ENCODE data around the gene SUMO3.

DNA sequence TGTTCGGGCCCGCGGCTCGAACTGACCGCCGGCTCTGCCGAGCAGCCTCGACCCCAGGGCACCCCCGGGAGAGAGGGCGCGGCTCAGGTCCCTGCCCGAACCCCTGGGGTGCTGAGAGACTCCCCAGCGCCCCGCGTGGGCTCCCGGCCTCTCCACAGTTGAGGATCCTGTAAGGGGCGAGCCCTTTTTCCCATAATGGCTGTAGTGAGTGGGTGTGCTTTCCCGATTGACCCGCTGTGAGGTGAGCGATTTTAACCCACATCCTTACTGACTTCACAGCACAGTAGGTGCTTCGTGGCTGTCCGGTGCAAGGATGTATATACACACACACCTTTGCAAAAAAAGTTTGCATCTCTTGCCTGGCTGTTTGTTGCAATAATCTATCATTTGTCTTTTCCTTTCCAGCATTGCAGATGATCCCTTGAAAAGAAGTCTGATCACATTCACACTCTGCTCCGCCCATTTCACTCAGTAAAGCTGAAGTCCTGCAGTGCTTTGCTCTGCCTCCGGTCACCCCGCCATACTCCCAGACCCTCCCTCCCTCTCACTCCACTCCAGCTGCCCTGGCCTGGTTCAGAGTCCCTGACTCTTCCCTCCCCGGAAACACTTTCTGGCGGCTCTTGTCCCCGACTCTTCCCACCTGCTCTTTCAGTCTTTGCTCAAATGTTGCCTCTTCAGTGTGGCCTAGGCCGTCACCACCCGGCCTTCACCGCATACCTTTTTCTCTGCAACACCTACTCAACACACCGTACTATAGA, 15.3 kb downstream of the SUMO3 start:
- TF ChIP-seq ZNF776 (CRISPR knock-in tag; IDR thresholded peaks at IDR 0.05) = no peak
- TF ChIP-seq, protein P1, sequence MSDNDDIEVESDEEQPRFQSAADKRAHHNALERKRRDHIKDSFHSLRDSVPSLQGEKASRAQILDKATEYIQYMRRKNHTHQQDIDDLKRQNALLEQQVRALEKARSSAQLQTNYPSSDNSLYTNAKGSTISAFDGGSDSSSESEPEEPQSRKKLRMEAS (IDR thresholded peaks at IDR 0.05) = peak; percentile 79
- TF ChIP-seq MED13 (CRISPR knock-in tag; IDR thresholded peaks at IDR 0.05) = no peak
- TF ChIP-seq HNRNPL (IDR thresholded peaks at IDR 0.05; ENCODE audit: low read depth, low read length) = no peak
- TF ChIP-seq POLR2A (IDR thresholded peaks at IDR 0.05; ENCODE audit: insufficient read depth in 1 of 2, low read depth in 2 of 2, low read length in 2 of 2) = peak; percentile 26 to 63; a peak in 3 of 4 replicates
